Natural killer cell (primary cell): ENCODE data around the gene PTPRU. TPM values are rescaled to one million over a fixed set of nuclear protein-coding genes. Genes with fewer than 3 reads are reported as not detected.

Source experiments
- ATAC-seq, 3 donors: fragments of 150-1000 bp in 2 of 3; fragments of 200-7000 bp in 1 of 3; cut with Tn5 transposase; 1 replicate in 1 of 3; 2 replicates in 2 of 3; pipeline ENCODE4 v1.10.0; 2021; ENCODE audit warnings: mild to moderate bottlenecking in 2 of 3, moderate library complexity in 2 of 3
- DNase-seq, 2 donors: peaks; one replicate each; pipeline versions ENCODE4 v3.0.0 to v3.0.0-alpha.2; 2013 to 2021; ENCODE audit warnings: mixed read lengths in 1 of 2
- H3K27ac ChIP-seq: one replicate; pipeline ENCODE4 v1.5.1; 2013; ENCODE audit warnings: mild to moderate bottlenecking, low read length
- H3K27me3 ChIP-seq: one replicate; pipeline ENCODE4 v1.6.1; 2013; ENCODE audit warnings: low read length; ENCODE audit not compliant: control insufficient read depth, insufficient read depth
- H3K36me3 ChIP-seq: one replicate; pipeline ENCODE4 v1.6.1; 2013; ENCODE audit warnings: low read length; ENCODE audit not compliant: control insufficient read depth, insufficient read depth
- H3K4me1 ChIP-seq: one replicate; pipeline ENCODE4 v1.6.1; 2013; ENCODE audit warnings: low read length; ENCODE audit not compliant: control insufficient read depth, insufficient read depth
- H3K4me3 ChIP-seq: one replicate; pipeline ENCODE4 v1.5.1; 2013; ENCODE audit warnings: low read length
- H3K9me3 ChIP-seq: one replicate; pipeline ENCODE4 v1.6.1; 2013; ENCODE audit warnings: low read length; ENCODE audit not compliant: control insufficient read depth, insufficient read depth
- H3K27ac Mint-ChIP-seq, 2 donors: one replicate each; pipeline ENCODE4 v1.8.0; 2022; ENCODE audit warnings: mild to moderate bottlenecking in 2 of 2, mixed read lengths in 2 of 2, moderate library complexity in 1 of 2
- H3K27me3 Mint-ChIP-seq, 2 donors: one replicate each; pipeline ENCODE4 v1.8.0; 2022; ENCODE audit warnings: low read depth in 2 of 2, mixed read lengths in 2 of 2
- H3K36me3 Mint-ChIP-seq: one replicate; pipeline ENCODE4 v1.8.0; 2022; ENCODE audit warnings: mixed read lengths
- H3K4me1 Mint-ChIP-seq, 2 donors: one replicate each; pipeline ENCODE4 v1.8.0; 2022; ENCODE audit warnings: mixed read lengths in 2 of 2
- H3K4me3 Mint-ChIP-seq: one replicate; pipeline ENCODE4 v1.8.0; 2022; ENCODE audit warnings: mild to moderate bottlenecking, moderate library complexity, mixed read lengths
- H3K9me3 Mint-ChIP-seq, 2 donors: one replicate each; pipeline ENCODE4 v1.8.0; 2022; ENCODE audit warnings: mixed read lengths in 2 of 2
- CTCF ChIP-seq: fragments of 200-600 bp; IDR thresholded peaks from one replicate; pipeline ENCODE4 v1.8.0; 2022; ENCODE audit warnings: antibody characterized with exemption
- WGBS: methylation state at CpG from one replicate; pipeline ENCODE4 v1.1.7; 2013; ENCODE audit warnings: missing lambda C conversion rate; ENCODE audit not compliant: insufficient coverage; 5-methylcytosine and 5-hydroxymethylcytosine counted together
- intact Hi-C: fragments of 100-400 bp; cut with micrococcal nuclease; formaldehyde crosslinking; loops from one replicate; pipeline ENCODE4 v1.14.2; 2022
- total RNA-seq, 4 donors: library from RNA; stranded (reverse); fragments of 120-200 nt in 1 of 4; gene quantifications; one replicate each; pipeline versions ENCODE4 v1.2.3 to v1.2.4, GENCODE V29; 2013 to 2022

Gene PTPRU
- total RNA-seq, 3 donors from 2014 or later (not counting 1 experiment from before 2014, with no cell fraction given) = 0.54 to 1.6 (median 0.79) TPM

DNA sequence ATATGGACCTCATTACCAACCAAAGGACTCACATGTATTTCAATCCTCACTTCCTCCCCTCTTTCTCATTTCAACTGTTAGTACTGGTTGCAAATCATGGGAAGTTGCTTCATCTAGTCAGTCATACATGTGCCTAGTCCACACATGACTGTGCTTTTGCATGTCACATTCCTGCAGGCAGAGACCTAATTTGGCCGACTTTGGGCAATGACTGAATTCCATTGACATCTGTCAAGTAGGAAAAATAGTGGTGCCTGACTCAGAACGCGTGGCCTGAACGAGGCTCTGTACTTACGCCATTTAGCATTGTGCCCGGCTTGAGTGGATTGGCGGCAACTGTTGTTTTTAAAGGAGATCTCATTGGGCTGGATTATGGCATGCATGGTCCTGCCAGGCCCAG is 18.0 kb downstream of the PTPRU start:
- no peak overlapping the region for H3K27ac ChIP-seq
- Mint-ChIP-seq H3K36me3 (no peaks in the 10 kb centered on the region), H3K9me3 (no peaks in the 10 kb centered on the region), H3K4me1 (no peaks in the 10 kb centered on the region), H3K27me3 (peaks cover 8 to 21% of the 10 kb centered on the region in 2 donors), H3K27ac (no peak overlapping the region), H3K4me3 (no peak overlapping the region)
- H3K36me3 ChIP-seq = no peaks in the 10 kb centered on the region
- intact Hi-C loops = no loop called here
- H3K9me3 ChIP-seq = no peaks in the 10 kb centered on the region
- no peak overlapping the region for H3K4me3 ChIP-seq
- peaks cover 9% of the 10 kb centered on the region for H3K27me3 ChIP-seq
- no peak for TF ChIP-seq CTCF
- WGBS = 93% methylated on average over 7 of the region's 7 CpGs
- peaks cover 6% of the 10 kb centered on the region for H3K4me1 ChIP-seq
- DNase-seq (no peak), ATAC-seq (no peak)

DNA sequence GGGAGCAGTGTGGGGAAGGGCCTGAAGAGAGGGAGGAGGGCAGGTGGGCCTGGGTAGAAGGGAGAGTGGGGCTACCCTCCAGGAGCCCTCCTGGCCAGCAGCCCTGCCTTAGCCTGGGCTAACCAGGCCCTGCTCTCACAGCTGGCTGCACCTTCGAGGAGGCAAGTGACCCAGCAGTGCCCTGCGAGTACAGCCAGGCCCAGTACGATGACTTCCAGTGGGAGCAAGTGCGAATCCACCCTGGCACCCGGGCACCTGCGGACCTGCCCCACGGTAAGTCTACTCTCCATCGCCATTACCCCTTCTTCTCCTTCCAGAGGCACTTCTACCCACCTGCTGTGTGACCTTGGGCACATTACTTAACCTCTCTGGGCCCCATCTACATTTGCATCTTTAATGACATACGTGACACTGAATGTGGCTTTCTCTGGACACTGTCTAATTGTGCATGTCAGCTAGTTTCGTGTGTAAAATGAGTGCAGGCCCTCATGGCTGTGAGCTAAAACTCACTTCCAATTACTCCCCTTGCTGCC is 18.9 kb downstream of the PTPRU start:
- no peak for DNase-seq
- no peak for ATAC-seq
- Histone ChIP-seq H3K9me3 (no peaks in the 10 kb centered on the region), H3K27me3 (peaks cover 11% of the 10 kb centered on the region), H3K36me3 (no peaks in the 10 kb centered on the region), H3K4me1 (peaks cover 12% of the 10 kb centered on the region), H3K4me3 (no peak overlapping the region), H3K27ac (no peak overlapping the region)
- Mint-ChIP-seq H3K27me3 (peaks cover 13 to 22% of the 10 kb centered on the region in 2 donors), H3K9me3 (no peaks in the 10 kb centered on the region), H3K4me3 (no peak overlapping the region), H3K36me3 (no peaks in the 10 kb centered on the region), H3K4me1 (peaks cover 4% of the 10 kb centered on the region in 2 donors), H3K27ac (no peak overlapping the region)
- TF ChIP-seq CTCF = no peak
- WGBS = 84% methylated on average over 10 of the region's 10 CpGs
- intact Hi-C loops = no loop called here

- H3K9me3 Mint-ChIP-seq = no peaks in the 10 kb centered on the region
Measured at GRCh38 chr1:29256394-29256793, 20.1 kb downstream of the PTPRU start.

More at GRCh38 chr1:29256394-29256793, 20.1 kb downstream of the PTPRU start:
- intact Hi-C loops = no loop called here
- 58% methylated on average over 5 of the region's 5 CpGs for WGBS
- Mint-ChIP-seq H3K4me3 (no peak overlapping the region), H3K36me3 (no peaks in the 10 kb centered on the region), H3K27me3 (peaks cover 22 to 28% of the 10 kb centered on the region in 2 donors), H3K4me1 (peaks cover 7 to 10% of the 10 kb centered on the region in 2 donors), H3K27ac (no peak overlapping the region)
- Histone ChIP-seq H3K4me3 (no peak overlapping the region), H3K4me1 (peaks cover 14% of the 10 kb centered on the region), H3K9me3 (no peaks in the 10 kb centered on the region), H3K36me3 (no peaks in the 10 kb centered on the region), H3K27me3 (peaks cover 21% of the 10 kb centered on the region), H3K27ac (no peak overlapping the region)
- DNase-seq (no peak), ATAC-seq (no peak)
- no peak for TF ChIP-seq CTCF
